ENCODE data around the gene RAB6B. TPM values are rescaled to one million over a fixed set of nuclear protein-coding genes. Genes with fewer than 3 reads are reported as not detected.

The RAB6B gene
- total RNA-seq, 1 experiment from 2014 or later: 14.1 TPM

GRCh38 chr3:133917144-133917543 is 21.5 kb upstream of the RAB6B start:
- RAD21 ChIA-PET (ENCODE audit: low non-redundant PET in 1 of 2, low total read pairs in 2 of 2, uncharacterized antibody in 2 of 2, unreplicated experiment in 2 of 2): no interaction called here
- H3K27ac ChIP-seq (ENCODE audit: low read depth, low read length): no peak overlapping the region
- CTCF ChIA-PET: no interaction called here
- POLR2A ChIA-PET: no interaction called here
- no peak overlapping the region for H3K4me3 ChIP-seq (replicated peaks in 1 of 2; ENCODE audit: low read depth in 1 of 2, low read length in 2 of 2)
- ATAC-seq: no peak
- no peak for DNase-seq (ENCODE audit: low read depth, low spot score)
- BruUV-seq (replicated peaks): no TSS peak
- H3K79me2 ChIP-seq (ENCODE audit: insufficient read depth, low read length): no peaks in the 10 kb centered on the region
- H3K9ac ChIP-seq (ENCODE audit: low read length): no peak overlapping the region
- H3K9me3 ChIP-seq (ENCODE audit: control insufficient read depth in 1 of 2, insufficient read depth in 1 of 2, low read depth in 1 of 2, low read length in 2 of 2): no peaks in the 10 kb centered on the region
- intact Hi-C loops (cut with micrococcal nuclease): no loop called here
- H3K4me2 ChIP-seq (ENCODE audit: low read length): no peak overlapping the region
- H4K20me1 ChIP-seq (ENCODE audit: insufficient read depth): no peaks in the 10 kb centered on the region
- H3K9me2 ChIP-seq (ENCODE audit: insufficient read depth): no peaks in the 10 kb centered on the region
- H3K36me3 ChIP-seq (ENCODE audit: control insufficient read depth in 1 of 2, insufficient read depth in 2 of 2, low read length in 2 of 2): no peaks in the 10 kb centered on the region
- TF ChIP-seq POLR2A (IDR thresholded peaks at IDR 0.05; ENCODE audit: borderline replicate concordance, extremely low read depth, insufficient read depth, insufficient read length): no peak
- TF ChIP-seq EZH2 (IDR thresholded peaks at IDR 0.05): no peak
- no peak for TF ChIP-seq YY1 (IDR thresholded peaks at IDR 0.05; ENCODE audit: extremely low read depth, insufficient replicate concordance, low read depth, low read length)
- TF ChIP-seq EGR1 (IDR thresholded peaks at IDR 0.05; ENCODE audit: low read depth): no peak
- no peak for TF ChIP-seq TCF7L2 (IDR thresholded peaks at IDR 0.05; ENCODE audit: borderline replicate concordance, extremely low read depth, insufficient read depth, insufficient read length)
- no peak for TF ChIP-seq ZNF274 (IDR thresholded peaks at IDR 0.05; ENCODE audit: low read depth, low read length)
- TF ChIP-seq REST (IDR thresholded peaks at IDR 0.05; ENCODE audit: low read depth): no peak
- H3K4me1 ChIP-seq (ENCODE audit: control insufficient read depth in 1 of 2, insufficient read depth in 2 of 2, low read length in 2 of 2): 0 out of 4 replicates have a peak, but pooled peaks cover 0 to 4% of the 10 kb centered on the region in 2 experiments
- no peaks in the 10 kb centered on the region for H3K27me3 ChIP-seq (ENCODE audit: insufficient read depth, low read length)
- no peak overlapping the region for H2AFZ ChIP-seq (ENCODE audit: low read depth, low read length, poor library complexity, severe bottlenecking)

Data from HCT116 (cell line).